H9 (cell line): Measurements from ENCODE around the gene RIMBP2. TPM values are rescaled to one million over a fixed set of nuclear protein-coding genes. Genes with fewer than 3 reads are reported as not detected.

Source experiments
- DNase-seq: peaks from one replicate; pipeline ENCODE4 v3.0.0-alpha.2; 2017
- H2AFZ ChIP-seq: one replicate; pipeline ENCODE4 v1.6.1; 2013; ENCODE audit warnings: mild to moderate bottlenecking, low read length, control low read depth, moderate library complexity
- H2AK5ac ChIP-seq: 2 replicates; pipeline ENCODE4 v1.6.1; 2013; ENCODE audit warnings: low read length, control low read depth, mixed read lengths; ENCODE audit not compliant: insufficient read length
- H2BK120ac ChIP-seq: one replicate; pipeline ENCODE4 v1.6.1; 2013; ENCODE audit warnings: low read depth, mild to moderate bottlenecking, low read length, control low read depth, inconsistent platforms; ENCODE audit not compliant: poor library complexity, severe bottlenecking
- H2BK12ac ChIP-seq: 2 replicates; pipeline ENCODE4 v1.6.1; 2013; ENCODE audit warnings: low read length, control low read depth, mixed read lengths, low read depth; ENCODE audit not compliant: insufficient read length
- H2BK15ac ChIP-seq: 2 replicates; pipeline ENCODE4 v1.6.1; 2013; ENCODE audit warnings: low read depth, low read length, control low read depth
- H2BK20ac ChIP-seq: one replicate; pipeline ENCODE4 v1.6.1; 2013; ENCODE audit warnings: low read depth, mild to moderate bottlenecking, low read length, control low read depth, inconsistent platforms; ENCODE audit not compliant: poor library complexity, severe bottlenecking
- H2BK5ac ChIP-seq: 2 replicates; pipeline ENCODE4 v1.6.1; 2013; ENCODE audit warnings: low read length, control low read depth, mixed read lengths; ENCODE audit not compliant: insufficient read length
- H3K14ac ChIP-seq: 2 replicates; pipeline ENCODE4 v1.6.1; 2013; ENCODE audit warnings: low read length, control low read depth; ENCODE audit not compliant: insufficient read depth
- H3K18ac ChIP-seq: 2 replicates; pipeline ENCODE4 v1.6.1; 2013; ENCODE audit warnings: low read depth, mild to moderate bottlenecking, mixed read lengths, low read length, control low read depth; ENCODE audit not compliant: insufficient read length
- H3K23ac ChIP-seq: 2 replicates; pipeline ENCODE4 v1.6.1; 2013; ENCODE audit warnings: low read length, control low read depth, mixed read lengths, low read depth; ENCODE audit not compliant: insufficient read length
- H3K23me2 ChIP-seq: 2 replicates; pipeline ENCODE4 v1.6.1; 2013; ENCODE audit warnings: low read depth, mild to moderate bottlenecking, mixed read lengths, low read length, control low read depth; ENCODE audit not compliant: insufficient read length, poor library complexity, severe bottlenecking
- H3K27ac ChIP-seq: 2 replicates; pipeline ENCODE4 v1.5.1; 2013; ENCODE audit warnings: low read length, control low read depth, mixed read lengths, low read depth; ENCODE audit not compliant: insufficient read length
- H3K27me3 ChIP-seq: 2 replicates; pipeline ENCODE4 v1.6.1; 2013; ENCODE audit warnings: low read length, control low read depth, inconsistent platforms; ENCODE audit not compliant: insufficient read depth
- H3K4ac ChIP-seq: 2 replicates; pipeline ENCODE4 v1.6.1; 2013; ENCODE audit warnings: low read depth, mild to moderate bottlenecking, control low read depth, inconsistent platforms, low read length, moderate library complexity
- H3K4me1 ChIP-seq: 2 replicates; pipeline ENCODE4 v1.6.1; 2013; ENCODE audit warnings: low read length, control low read depth, inconsistent platforms; ENCODE audit not compliant: insufficient read depth
- H3K4me2 ChIP-seq: 2 replicates; pipeline ENCODE4 v1.6.1; 2013; ENCODE audit warnings: low read length, control low read depth, mixed read lengths; ENCODE audit not compliant: insufficient read length, insufficient read depth
- H3K56ac ChIP-seq: 2 replicates; pipeline ENCODE4 v1.6.1; 2013; ENCODE audit warnings: low read depth, mild to moderate bottlenecking, mixed read lengths, low read length, control low read depth; ENCODE audit not compliant: insufficient read length
- H3K79me1 ChIP-seq: 2 replicates; pipeline ENCODE4 v1.6.1; 2013; ENCODE audit warnings: low read depth, mild to moderate bottlenecking, moderate library complexity, low read length, control low read depth, inconsistent platforms; ENCODE audit not compliant: insufficient read depth, poor library complexity, severe bottlenecking
- H3K79me2 ChIP-seq: 2 replicates; pipeline ENCODE4 v1.6.1; 2013; ENCODE audit warnings: low read length, control low read depth, inconsistent platforms; ENCODE audit not compliant: insufficient read depth
- H3K9ac ChIP-seq: 2 replicates; pipeline ENCODE4 v1.6.1; 2013; ENCODE audit warnings: low read length, control low read depth, mixed read lengths; ENCODE audit not compliant: insufficient read length; ENCODE audit errors: extremely low read depth
- H3K9me3 ChIP-seq: one replicate; pipeline ENCODE4 v1.6.1; 2013; ENCODE audit warnings: low read depth, low read length, inconsistent platforms; ENCODE audit not compliant: control insufficient read depth
- H3T11ph ChIP-seq: one replicate; pipeline ENCODE4 v1.6.1; 2013; ENCODE audit warnings: mild to moderate bottlenecking, low read length, control low read depth, inconsistent platforms
- H4K20me1 ChIP-seq: one replicate; pipeline ENCODE4 v1.6.1; 2013; ENCODE audit not compliant: control insufficient read depth, insufficient read length, insufficient read depth
- H4K5ac ChIP-seq: 2 replicates; pipeline ENCODE4 v1.6.1; 2013; ENCODE audit warnings: low read depth, mild to moderate bottlenecking, mixed read lengths, low read length, control low read depth; ENCODE audit not compliant: insufficient read length
- H4K8ac ChIP-seq: replicated peaks from 2 replicates; pipeline ENCODE4 v1.6.1; 2013; ENCODE audit warnings: low read length, control low read depth, mixed read lengths, low read depth; ENCODE audit not compliant: insufficient read length
- H4K91ac ChIP-seq: 2 replicates; pipeline ENCODE4 v1.6.1; 2013; ENCODE audit warnings: low read depth, mild to moderate bottlenecking, moderate library complexity, mixed read lengths, low read length, control low read depth; ENCODE audit not compliant: insufficient read length
- H3K27ac Mint-ChIP-seq, 3 experiments: 2 replicates in 2 of 3; 3 replicates in 1 of 3; pipeline ENCODE4 v1.8.0; 2020 to 2021; ENCODE audit warnings: mixed read lengths in 3 of 3, mild to moderate bottlenecking in 1 of 3, moderate library complexity in 1 of 3
- H3K27me3 Mint-ChIP-seq: 2 replicates; pipeline ENCODE4 v1.8.0; 2021; ENCODE audit warnings: low read depth, mild to moderate bottlenecking, moderate library complexity, mixed read lengths
- H3K36me3 Mint-ChIP-seq, 3 experiments: 2 replicates in 2 of 3; 3 replicates in 1 of 3; pipeline ENCODE4 v1.8.0; 2020 to 2021; ENCODE audit warnings: low read depth in 3 of 3, mixed read lengths in 3 of 3; ENCODE audit not compliant: insufficient read depth in 1 of 3
- H3K4me1 Mint-ChIP-seq, 2 experiments: 2 replicates each; pipeline ENCODE4 v1.8.0; 2020; ENCODE audit warnings: mixed read lengths in 2 of 2
- H3K4me3 Mint-ChIP-seq, 2 experiments: 2 replicates in 1 of 2; 3 replicates in 1 of 2; pipeline ENCODE4 v1.8.0; 2020 to 2021; ENCODE audit warnings: mild to moderate bottlenecking in 2 of 2, mixed read lengths in 2 of 2, moderate library complexity in 1 of 2
- H3K9me3 Mint-ChIP-seq, 2 experiments: 2 replicates in 1 of 2; 3 replicates in 1 of 2; pipeline ENCODE4 v1.8.0; 2020; ENCODE audit warnings: mild to moderate bottlenecking in 2 of 2, mixed read lengths in 2 of 2, moderate library complexity in 1 of 2
- WGBS: extraction: QIAGEN DNeasy Blood & Tissue Kit; methylation state at CpG from one replicate; pipeline ENCODE4 v1.1.7; 2013; ENCODE audit warnings: missing lambda C conversion rate, low lambda C conversion rate, mixed read lengths; ENCODE audit not compliant: insufficient read length; ENCODE audit errors: extremely low coverage; 5-methylcytosine and 5-hydroxymethylcytosine counted together
- total RNA-seq: library from RNA; stranded (reverse); gene quantifications from 2 replicates; pipeline ENCODE4 v1.2.1, GENCODE V29; 2021
- TF ChIP-seq, protein P1 (sequence below): fragments of 200-600 bp; sonication (generic); conservative IDR thresholded peaks from 3 replicates; pipeline ENCODE4 v1.8.0; 2021; ENCODE audit warnings: antibody characterized with exemption, mild to moderate bottlenecking

The RIMBP2 gene
- total RNA-seq, 1 experiment from 2014 or later: 0.70 TPM

DNA sequence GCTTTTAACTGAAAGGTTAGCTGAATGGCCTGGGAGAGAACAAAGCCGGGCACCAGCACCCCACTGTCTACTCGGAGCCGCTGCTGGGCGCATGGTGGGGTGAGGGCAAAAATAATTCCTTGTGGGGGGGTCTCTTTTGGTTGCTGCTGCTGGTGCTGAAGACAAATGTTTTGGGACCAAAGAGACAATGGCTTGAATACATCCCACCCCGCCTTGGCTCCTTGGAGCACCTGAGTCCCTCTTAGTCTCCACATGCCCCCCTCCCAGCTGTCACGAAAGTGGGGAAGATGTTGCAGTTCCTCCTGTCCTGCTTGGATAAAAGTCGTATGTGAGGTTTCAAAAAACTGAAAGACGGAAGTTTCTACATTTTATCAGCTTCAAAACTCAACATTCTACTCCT is 293.4 kb downstream of the RIMBP2 start:
- H3K9me3 ChIP-seq: no peaks in the 10 kb centered on the region
- no peaks in the 10 kb centered on the region; a peak in 1 of 5 replicates for H3K9me3 Mint-ChIP-seq
- no peaks in the 10 kb centered on the region for H4K20me1 ChIP-seq
- peaks cover 6% of the 10 kb centered on the region for H3K27me3 Mint-ChIP-seq
- TF ChIP-seq, protein P1, sequence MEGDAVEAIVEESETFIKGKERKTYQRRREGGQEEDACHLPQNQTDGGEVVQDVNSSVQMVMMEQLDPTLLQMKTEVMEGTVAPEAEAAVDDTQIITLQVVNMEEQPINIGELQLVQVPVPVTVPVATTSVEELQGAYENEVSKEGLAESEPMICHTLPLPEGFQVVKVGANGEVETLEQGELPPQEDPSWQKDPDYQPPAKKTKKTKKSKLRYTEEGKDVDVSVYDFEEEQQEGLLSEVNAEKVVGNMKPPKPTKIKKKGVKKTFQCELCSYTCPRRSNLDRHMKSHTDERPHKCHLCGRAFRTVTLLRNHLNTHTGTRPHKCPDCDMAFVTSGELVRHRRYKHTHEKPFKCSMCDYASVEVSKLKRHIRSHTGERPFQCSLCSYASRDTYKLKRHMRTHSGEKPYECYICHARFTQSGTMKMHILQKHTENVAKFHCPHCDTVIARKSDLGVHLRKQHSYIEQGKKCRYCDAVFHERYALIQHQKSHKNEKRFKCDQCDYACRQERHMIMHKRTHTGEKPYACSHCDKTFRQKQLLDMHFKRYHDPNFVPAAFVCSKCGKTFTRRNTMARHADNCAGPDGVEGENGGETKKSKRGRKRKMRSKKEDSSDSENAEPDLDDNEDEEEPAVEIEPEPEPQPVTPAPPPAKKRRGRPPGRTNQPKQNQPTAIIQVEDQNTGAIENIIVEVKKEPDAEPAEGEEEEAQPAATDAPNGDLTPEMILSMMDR: no peak
- DNase-seq: no peak
- H3K14ac ChIP-seq: no peak overlapping the region
- no peak overlapping the region for H3K4ac ChIP-seq
- no peak overlapping the region for H4K5ac ChIP-seq
- no peak overlapping the region for H2AK5ac ChIP-seq
- WGBS: no CpG with 5 or more reads among the region's 8 CpGs
- no peak overlapping the region for H3K23ac ChIP-seq
- no peak overlapping the region for H3K56ac ChIP-seq
- H2BK5ac ChIP-seq: no peak overlapping the region
- no peaks in the 10 kb centered on the region for H3K79me1 ChIP-seq
- H2BK120ac ChIP-seq: no peak overlapping the region
- no peak overlapping the region for H3K4me2 ChIP-seq
- no peaks in the 10 kb centered on the region for H3K79me2 ChIP-seq
- H4K91ac ChIP-seq: no peak overlapping the region
- peaks cover 3 to 10% of the 10 kb centered on the region in 2 experiments; a peak in 3 of 4 replicates for H3K4me1 Mint-ChIP-seq
- H3K18ac ChIP-seq: no peak overlapping the region
- no peak overlapping the region for H2BK12ac ChIP-seq
- H3K4me1 ChIP-seq: no peaks in the 10 kb centered on the region
- H3K27ac Mint-ChIP-seq: no peak overlapping the region
- no peak overlapping the region for H3K9ac ChIP-seq
- no peak overlapping the region for H4K8ac ChIP-seq
- no peak overlapping the region for H3K27ac ChIP-seq
- no peak overlapping the region for H2BK20ac ChIP-seq
- H3K4me3 Mint-ChIP-seq: no peak overlapping the region
- H3K23me2 ChIP-seq: no peaks in the 10 kb centered on the region
- no peak overlapping the region for H3T11ph ChIP-seq
- H2AFZ ChIP-seq: no peak overlapping the region
- no peaks in the 10 kb centered on the region for H3K36me3 Mint-ChIP-seq
- H3K27me3 ChIP-seq: no peaks in the 10 kb centered on the region
- H2BK15ac ChIP-seq: no peak overlapping the region
